Stimulated activated naive CD8-positive, alpha-beta T cell treated with anti-CD3 and anti-CD28 coated beads, Interleukin-15, Interleukin-2, amounts not matched to agents 100 U/mL and 50 U/mL, for 24 hours (primary cell): Measurements from ENCODE around the gene PSMC3IP.
A peak's percentile ranks its signal among the peaks of the same experiment; 100 is the strongest.
"Not testable (repeated sequence)": the region's sequence is repeated elsewhere in the genome, so short reads cannot be mapped to it uniquely, and the experiment has no call there.

Source experiments
- ATAC-seq: fragments of 150-1000 bp; cut with Tn5 transposase; one replicate; pipeline ENCODE4 v1.10.0; 2021
- DNase-seq: peaks from one replicate; pipeline ENCODE4 v3.0.0; 2021

The PSMC3IP gene

DNA sequence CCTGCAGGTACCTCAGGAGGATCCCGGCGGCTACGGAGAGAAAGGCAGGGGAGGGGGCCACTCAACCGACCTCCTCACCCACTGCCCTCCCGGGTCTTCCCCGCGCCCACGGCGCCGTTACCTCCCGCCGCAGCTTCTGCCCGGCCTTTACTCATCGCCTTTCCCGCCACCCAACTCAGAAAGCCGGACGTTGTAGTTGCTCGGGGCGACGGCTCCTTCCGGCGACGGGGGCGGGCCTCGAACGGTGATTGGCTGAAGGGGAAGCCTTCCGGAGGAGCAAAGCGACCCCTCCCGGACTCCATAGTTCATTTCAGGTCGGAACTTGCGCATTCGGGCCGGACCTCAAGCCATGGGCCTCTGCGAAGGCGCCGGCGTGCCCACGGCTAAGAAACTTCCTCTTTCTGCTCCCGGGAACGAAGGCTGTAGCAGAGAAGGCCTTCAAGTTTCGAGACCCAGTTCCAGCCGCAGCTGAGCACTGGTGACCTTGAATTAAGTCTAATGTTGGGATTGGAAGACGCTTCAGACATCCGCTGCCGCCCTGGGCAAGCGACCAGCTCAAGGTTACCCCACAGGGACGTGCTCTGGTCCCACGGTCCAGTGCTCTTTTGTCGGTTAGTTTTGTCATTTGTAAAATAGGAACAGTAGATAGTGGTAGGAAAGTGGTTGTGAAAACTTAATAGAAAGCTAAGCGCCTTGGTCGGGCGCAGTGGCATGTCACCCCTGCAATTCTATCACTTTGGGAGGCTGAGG is at the start of gene PSMC3IP:
PSMC3IP (minus strand) TSS at position 198 of the 750 bp plus-strand sequence; CDS start at position 155, 43 bp downstream.
- ATAC-seq = peak; percentile 92
- peak; percentile 96 for DNase-seq

DNA sequence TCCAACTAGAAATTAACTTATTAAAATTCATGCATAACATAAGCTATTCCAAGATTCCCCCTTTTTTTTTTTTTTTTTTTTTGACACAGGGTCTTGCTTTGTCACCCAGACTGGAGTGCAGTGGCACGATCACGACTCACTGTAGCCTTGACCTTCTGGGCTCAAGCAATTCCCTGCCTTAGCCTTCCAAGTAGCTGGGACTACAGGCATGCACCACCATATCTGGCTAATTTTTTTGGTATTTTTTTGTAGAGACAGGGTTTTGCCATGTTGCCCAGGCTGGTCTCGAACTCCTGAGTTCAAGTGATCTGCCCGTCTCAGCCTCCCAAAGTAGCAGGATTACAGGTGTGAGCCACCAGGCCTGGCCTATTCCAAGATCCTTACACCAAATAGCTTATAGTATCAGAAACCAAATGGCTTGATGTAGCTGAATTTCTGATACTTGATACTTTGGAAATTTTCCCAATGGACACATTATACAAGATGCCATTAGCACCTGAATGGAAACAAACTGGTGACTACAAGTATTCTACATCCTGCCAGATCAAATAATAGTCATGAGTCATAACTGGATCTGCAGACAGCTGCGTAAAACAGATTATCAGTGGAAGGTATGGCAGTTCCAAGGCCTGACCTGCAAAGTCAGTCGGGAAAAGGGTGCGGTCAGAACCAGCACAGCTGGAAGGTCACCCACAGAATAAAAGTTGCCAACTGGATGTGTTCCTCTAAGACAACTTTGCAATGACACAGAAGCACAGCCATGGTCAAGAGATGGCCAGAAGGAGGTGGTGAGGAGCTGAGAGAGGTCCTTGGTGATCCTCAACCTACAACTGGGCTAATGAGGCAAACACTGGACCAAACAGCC is 46.4 kb upstream of the PSMC3IP start:
- DNase-seq = no peak
- ATAC-seq = no peak

- DNase-seq = no peak
- no peak for ATAC-seq
These were observed 45.7 kb upstream of the PSMC3IP start for GRCh38 chr17:42623271-42623670.

DNA sequence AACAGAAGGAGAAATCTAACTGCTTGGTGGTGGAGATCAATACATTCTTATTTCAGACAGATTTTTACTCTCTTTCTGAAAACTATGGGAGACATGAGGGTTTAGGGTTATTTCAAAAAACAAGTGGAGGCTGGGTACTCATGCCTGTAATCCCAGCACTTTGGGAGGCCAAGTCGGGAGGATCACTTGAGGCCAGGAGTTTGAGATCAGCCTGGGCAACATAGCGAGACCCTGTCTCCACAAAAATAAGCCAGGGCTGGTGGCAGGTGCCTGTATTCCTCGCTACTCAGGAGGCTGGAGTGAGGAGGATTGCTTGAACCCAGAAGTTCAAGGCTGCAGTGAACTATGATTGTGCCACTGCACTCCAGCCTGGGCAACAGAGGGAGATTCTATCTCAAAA is 44.5 kb upstream of the PSMC3IP start:
- not testable (repeated sequence) for ATAC-seq, DNase-seq

- DNase-seq (no peak), ATAC-seq (peak; percentile 34)
These were observed 41.1 kb upstream of the PSMC3IP start for GRCh38 chr17:42618442-42619150.

GRCh38 chr17:42617956-42618431 is 40.5 kb upstream of the PSMC3IP start:
- DNase-seq (no peak), ATAC-seq (no peak)

- DNase-seq = no peak
- ATAC-seq = no peak
These were observed 36.3 kb upstream of the PSMC3IP start for GRCh38 chr17:42613699-42614295.

DNA sequence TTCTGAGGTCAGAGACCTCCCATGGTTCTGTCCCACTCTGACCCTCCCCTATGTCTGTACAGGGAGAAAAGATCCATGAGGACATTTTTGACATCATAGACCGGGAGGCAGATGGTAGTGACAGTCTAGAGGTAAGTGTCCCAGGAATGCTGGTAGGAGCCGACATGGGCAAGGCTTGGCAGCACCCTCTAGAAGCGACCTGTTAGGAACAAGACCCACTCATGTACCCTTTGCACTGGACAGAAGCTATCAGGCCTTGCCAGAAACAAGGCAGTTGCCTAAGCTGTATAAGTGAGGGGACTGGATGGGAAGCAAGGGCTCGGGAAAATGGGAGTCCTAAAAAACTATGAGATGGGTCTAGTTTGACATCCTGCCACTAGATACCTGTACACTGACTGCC is 34.5 kb upstream of the PSMC3IP start:
- ATAC-seq (no peak), DNase-seq (no peak)

DNA sequence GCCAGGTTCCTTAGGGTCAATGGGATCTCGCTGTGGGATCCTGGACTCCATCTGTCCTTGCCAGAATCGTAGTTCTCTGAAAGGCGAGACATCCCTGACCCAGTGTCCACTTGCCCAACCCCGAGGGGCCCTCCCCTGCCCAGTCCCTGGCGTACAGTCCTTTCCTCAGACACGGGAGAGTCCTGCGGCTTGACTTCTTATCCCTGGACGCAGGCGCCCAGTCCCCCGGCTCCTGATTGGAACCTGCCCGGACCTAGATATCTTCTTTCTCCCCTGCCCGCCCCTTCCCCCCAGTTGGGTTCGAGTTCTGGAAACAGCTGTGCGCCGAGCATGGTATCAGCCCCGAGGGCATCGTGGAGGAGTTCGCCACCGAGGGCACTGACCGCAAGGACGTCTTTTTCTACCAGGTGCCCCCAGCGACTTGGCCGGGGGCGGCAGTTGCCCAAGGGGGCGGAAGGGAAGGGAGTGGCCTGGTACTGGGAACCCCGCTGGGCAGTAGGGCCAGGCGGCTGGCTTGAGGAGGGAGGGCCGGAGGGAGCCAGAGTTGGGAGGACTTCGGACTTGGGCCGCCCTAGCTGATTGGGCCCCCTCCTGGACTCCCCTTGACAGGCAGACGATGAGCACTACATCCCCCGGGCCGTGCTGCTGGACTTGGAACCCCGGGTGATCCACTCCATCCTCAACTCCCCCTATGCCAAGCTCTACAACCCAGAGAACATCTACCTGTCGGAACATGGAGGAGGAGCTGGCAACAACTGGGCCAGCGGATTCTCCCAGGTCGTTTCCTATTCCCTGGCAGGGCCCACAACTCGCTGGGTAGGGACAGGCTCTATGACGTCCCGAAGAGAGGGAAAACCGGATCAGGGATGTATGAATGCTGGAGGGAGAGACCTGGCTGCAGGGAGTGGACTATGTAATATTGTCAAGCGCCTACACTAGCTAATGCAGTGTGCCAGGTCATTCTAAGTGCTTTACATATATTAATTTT is 32.6 kb upstream of the PSMC3IP start:
- ATAC-seq = not testable (repeated sequence)
- peak; percentile 30 for DNase-seq

DNA sequence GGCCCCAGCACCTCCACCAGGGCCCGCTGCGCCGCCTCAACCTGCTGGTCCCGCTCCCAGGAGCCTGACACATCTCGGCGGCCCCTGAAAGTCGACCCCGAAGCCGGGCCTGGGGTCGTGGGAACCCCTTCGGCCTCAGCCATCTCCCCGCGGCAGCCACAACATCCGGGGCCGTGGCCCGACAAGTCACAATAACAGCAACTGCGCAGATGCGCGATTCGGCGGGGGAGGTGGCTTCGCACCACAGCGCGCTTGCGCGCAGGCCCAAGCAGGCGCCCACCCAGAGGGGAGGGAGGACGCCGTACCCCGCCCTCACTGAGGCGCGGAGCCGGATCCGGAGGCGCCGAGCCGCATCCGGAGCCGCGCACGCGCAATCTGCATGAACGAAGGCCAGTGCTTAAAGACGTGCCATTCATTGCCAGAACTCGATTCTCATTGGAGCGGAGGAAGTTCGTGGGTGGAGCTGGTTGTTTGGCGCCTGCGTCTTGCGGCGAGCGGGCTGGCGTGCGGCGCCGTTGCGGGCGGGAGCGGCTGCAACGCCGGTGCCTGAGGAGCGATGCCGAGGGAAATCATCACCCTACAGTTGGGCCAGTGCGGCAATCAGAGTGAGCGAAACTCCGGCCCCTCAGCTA is 31.8 kb upstream of the PSMC3IP start, which contains the start of the genes RETREG3 and TUBG1:
RETREG3 (minus strand) TSS at position 193 of the 632 bp plus-strand sequence; CDS start at position 143, 50 bp downstream.
TUBG1 (plus strand) TSS at position 502 of the 632 bp plus-strand sequence; CDS start at position 557, 55 bp downstream.
- DNase-seq (peak; percentile 99), ATAC-seq (peak; percentile 95)

GRCh38 chr17:42608305-42609181 is 31.0 kb upstream of the PSMC3IP start:
- no peak for DNase-seq

DNA sequence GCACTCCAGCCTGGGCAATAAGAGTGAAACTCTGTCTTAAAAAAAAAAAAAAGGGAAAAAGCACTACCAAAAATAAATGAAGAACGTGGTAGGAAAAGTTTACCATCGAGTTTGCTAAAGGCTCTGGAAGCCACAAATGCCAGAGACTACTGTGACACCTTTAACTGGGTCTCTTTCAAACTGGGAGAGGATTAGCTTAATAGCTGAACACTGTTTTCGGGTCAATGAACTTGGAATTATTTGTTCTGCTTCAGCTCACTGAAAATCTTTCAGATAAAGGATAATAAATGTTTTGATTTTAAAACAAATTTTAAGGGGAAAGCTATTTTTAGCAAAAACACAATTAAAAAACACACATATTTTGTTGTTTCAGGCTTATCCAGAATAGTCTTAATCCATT is 30.2 kb upstream of the PSMC3IP start:
- no peak for DNase-seq
- no peak for ATAC-seq

More at GRCh38 chr17:42608305-42609181, 31.0 kb upstream of the PSMC3IP start:
- ATAC-seq = peak; percentile 55

- ATAC-seq (no peak), DNase-seq (no peak)
These were observed 25.8 kb upstream of the PSMC3IP start for GRCh38 chr17:42603318-42603717.

DNA sequence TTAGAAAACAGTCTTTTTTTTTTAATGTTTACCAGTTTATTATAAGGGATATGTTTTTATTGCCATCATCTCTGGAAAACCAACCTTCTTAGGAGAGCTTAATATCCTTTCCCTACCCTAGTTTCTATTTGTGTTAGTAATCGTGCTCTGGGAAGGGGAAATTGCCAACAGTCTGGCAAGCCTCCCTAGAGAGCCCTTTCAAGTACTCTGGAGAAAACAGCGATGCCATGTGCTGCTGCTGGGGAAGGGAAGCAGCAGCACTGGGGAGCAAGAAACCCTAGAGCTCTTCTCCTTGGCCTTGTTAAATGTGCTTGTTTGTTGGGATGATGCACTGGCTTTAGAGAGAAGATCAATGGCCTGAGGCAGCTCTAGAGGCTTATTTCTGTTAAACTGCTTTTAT is 21.4 kb upstream of the PSMC3IP start:
- no peak for ATAC-seq
- DNase-seq = no peak

- DNase-seq (no peak), ATAC-seq (no peak)
These were observed 18.9 kb upstream of the PSMC3IP start for GRCh38 chr17:42596386-42596785.

GRCh38 chr17:42591411-42591810 is 13.9 kb upstream of the PSMC3IP start:
- no peak for ATAC-seq
- no peak for DNase-seq

- no peak for DNase-seq
- no peak for ATAC-seq
These were observed 13.4 kb upstream of the PSMC3IP start for GRCh38 chr17:42590886-42591285.

DNA sequence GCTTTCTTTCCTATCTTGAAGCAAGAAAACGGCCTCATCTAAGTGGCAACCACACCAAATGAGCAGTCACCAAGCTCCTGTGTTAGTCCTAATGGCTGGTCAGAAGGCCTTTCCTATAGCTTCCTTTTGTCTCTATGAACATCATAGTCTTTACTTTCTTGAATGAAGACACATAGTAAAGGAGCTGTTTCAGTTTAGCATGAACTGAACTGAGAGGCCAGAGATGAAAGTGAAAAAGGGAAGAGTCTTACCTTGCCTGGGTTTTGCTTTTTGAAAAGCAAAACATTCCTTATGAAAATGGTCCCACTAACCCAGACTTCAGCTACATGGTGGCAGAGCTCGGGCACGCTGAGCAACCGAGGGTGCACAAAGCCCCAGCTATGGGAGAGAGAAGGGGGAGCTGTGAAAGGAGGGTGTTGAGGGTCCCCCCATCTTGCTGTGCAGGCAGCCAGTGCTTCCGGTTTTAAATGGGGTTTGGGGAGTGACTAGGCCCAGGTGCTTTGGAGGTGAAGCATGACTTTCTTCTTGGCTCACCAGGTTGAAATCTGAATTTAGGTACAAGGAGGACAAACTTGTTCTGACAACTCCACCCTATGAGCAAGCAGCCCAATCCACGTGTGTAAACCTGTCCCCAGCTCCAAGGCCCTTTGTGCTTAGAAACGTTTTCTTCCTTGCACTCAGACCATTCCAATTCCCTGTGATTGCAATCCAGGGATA is 9.1 kb upstream of the PSMC3IP start:
- DNase-seq (no peak), ATAC-seq (no peak)
